ENCODE data around the gene FSTL4. TPM values are rescaled to one million over a fixed set of nuclear protein-coding genes. Genes with fewer than 3 reads are reported as not detected.

Gene FSTL4
- polyA plus RNA-seq, 1 of the 3 experiments (the other 2 are of a cell fraction) = not detected

DNA sequence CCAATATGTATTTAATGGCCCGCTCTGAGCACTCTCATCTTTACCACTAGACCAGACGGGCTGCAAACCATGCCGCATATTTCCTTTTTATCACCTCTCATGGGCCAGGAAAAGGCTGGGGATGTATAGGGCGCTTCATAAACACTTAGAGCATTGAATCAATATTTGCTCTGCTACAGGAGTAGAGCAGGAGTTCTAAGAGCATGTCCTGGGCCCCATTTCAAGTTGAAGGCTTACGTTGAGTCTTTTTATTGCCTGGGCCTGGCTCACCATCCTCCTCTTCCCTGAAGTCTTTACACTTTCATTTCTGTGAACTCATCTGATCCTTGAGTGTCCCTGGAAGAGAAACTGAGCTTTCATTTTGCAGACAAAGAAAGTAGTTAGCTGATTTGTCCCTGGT is 112.4 kb downstream of the FSTL4 start:
- no peak overlapping the region for H3K9ac ChIP-seq
- H3K4me3 ChIP-seq (ENCODE audit: low read depth in 2 of 2, low read length in 1 of 2) = no peak overlapping the region
- H3K4me2 ChIP-seq = no peak overlapping the region
- no peaks in the 10 kb centered on the region for H3K79me2 ChIP-seq (ENCODE audit: insufficient read depth)
- H3K27me3 ChIP-seq (ENCODE audit: insufficient read depth) = no peaks in the 10 kb centered on the region; the same call in 1 of the 2 replicates
- POLR2A ChIA-PET = interaction anchor here (0.5 kb wide), 1 partner anchor 11 kb away, joined by 3 read pairs; no protein-coding TSS in a partner anchor
- H3K9me3 ChIP-seq = no peaks in the 10 kb centered on the region
- H3K36me3 ChIP-seq (replicated peaks in 1 of 2; ENCODE audit: control insufficient read depth in 1 of 2, insufficient read depth in 2 of 2, low read length in 1 of 2) = no peaks in the 10 kb centered on the region
- CTCF ChIA-PET = no interaction called here
- H3K9me2 ChIP-seq = no peaks in the 10 kb centered on the region
- TF ChIP-seq, protein P1, sequence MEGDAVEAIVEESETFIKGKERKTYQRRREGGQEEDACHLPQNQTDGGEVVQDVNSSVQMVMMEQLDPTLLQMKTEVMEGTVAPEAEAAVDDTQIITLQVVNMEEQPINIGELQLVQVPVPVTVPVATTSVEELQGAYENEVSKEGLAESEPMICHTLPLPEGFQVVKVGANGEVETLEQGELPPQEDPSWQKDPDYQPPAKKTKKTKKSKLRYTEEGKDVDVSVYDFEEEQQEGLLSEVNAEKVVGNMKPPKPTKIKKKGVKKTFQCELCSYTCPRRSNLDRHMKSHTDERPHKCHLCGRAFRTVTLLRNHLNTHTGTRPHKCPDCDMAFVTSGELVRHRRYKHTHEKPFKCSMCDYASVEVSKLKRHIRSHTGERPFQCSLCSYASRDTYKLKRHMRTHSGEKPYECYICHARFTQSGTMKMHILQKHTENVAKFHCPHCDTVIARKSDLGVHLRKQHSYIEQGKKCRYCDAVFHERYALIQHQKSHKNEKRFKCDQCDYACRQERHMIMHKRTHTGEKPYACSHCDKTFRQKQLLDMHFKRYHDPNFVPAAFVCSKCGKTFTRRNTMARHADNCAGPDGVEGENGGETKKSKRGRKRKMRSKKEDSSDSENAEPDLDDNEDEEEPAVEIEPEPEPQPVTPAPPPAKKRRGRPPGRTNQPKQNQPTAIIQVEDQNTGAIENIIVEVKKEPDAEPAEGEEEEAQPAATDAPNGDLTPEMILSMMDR (IDR thresholded peaks at IDR 0.05) = no peak
- TF ChIP-seq, protein P2, sequence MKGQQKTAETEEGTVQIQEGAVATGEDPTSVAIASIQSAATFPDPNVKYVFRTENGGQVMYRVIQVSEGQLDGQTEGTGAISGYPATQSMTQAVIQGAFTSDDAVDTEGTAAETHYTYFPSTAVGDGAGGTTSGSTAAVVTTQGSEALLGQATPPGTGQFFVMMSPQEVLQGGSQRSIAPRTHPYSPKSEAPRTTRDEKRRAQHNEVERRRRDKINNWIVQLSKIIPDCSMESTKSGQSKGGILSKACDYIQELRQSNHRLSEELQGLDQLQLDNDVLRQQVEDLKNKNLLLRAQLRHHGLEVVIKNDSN (IDR thresholded peaks at IDR 0.05; ENCODE audit: borderline replicate concordance, low read depth) = no peak
- TF ChIP-seq MXI1 (IDR thresholded peaks at IDR 0.05; ENCODE audit: low read depth, low read length) = no peak
- no peak for TF ChIP-seq POLR2AphosphoS5 (IDR thresholded peaks at IDR 0.05; ENCODE audit: low read depth, low read length)
- TF ChIP-seq SIN3A (IDR thresholded peaks at IDR 0.05; ENCODE audit: borderline replicate concordance, low read depth, low read length) = no peak
- TF ChIP-seq, protein P3, sequence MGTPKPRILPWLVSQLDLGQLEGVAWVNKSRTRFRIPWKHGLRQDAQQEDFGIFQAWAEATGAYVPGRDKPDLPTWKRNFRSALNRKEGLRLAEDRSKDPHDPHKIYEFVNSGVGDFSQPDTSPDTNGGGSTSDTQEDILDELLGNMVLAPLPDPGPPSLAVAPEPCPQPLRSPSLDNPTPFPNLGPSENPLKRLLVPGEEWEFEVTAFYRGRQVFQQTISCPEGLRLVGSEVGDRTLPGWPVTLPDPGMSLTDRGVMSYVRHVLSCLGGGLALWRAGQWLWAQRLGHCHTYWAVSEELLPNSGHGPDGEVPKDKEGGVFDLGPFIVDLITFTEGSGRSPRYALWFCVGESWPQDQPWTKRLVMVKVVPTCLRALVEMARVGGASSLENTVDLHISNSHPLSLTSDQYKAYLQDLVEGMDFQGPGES (IDR thresholded peaks at IDR 0.05; ENCODE audit: low read depth, low read length) = no peak
- TF ChIP-seq RFX5 (IDR thresholded peaks at IDR 0.05; ENCODE audit: low read length) = no peak
- no peak for TF ChIP-seq YY1 (IDR thresholded peaks at IDR 0.05; ENCODE audit: low read depth)
- no peak for TF ChIP-seq EZH2phosphoT487 (IDR thresholded peaks at IDR 0.05; ENCODE audit: borderline replicate concordance, low read depth)
- TF ChIP-seq GATA2 (CRISPR knock-in tag; IDR thresholded peaks at IDR 0.05) = no peak
- no peak for TF ChIP-seq NRF1 (IDR thresholded peaks at IDR 0.05; ENCODE audit: low read depth, low read length)
- TF ChIP-seq TCF12 (IDR thresholded peaks at IDR 0.05) = no peak
- no peak for TF ChIP-seq TAF1 (IDR thresholded peaks at IDR 0.05; ENCODE audit: borderline replicate concordance, low read depth, low read length)
- TF ChIP-seq ELF1 (IDR thresholded peaks at IDR 0.05) = no peak
- no peak for TF ChIP-seq FOXM1 (IDR thresholded peaks at IDR 0.05; ENCODE audit: low read depth)
- TF ChIP-seq RAD21 (IDR thresholded peaks at IDR 0.05; ENCODE audit: low read length) = no peak
- no peak for TF ChIP-seq SMC3 (IDR thresholded peaks at IDR 0.05; ENCODE audit: low read depth, low read length)
- no peak for TF ChIP-seq FOSL2 (IDR thresholded peaks at IDR 0.05; ENCODE audit: borderline replicate concordance, low read depth)
- TF ChIP-seq EP300 (IDR thresholded peaks at IDR 0.05; ENCODE audit: borderline replicate concordance in 1 of 2, low read depth in 1 of 2, low read length in 1 of 2) = no peak
- no peak for TF ChIP-seq RXRA (IDR thresholded peaks at IDR 0.05; ENCODE audit: borderline replicate concordance, low read depth)
- peaks cover 0 to 5% of the 10 kb centered on the region in 2 experiments; a peak in 1 of 4 replicates for H3K4me1 ChIP-seq (ENCODE audit: control insufficient read depth in 1 of 2, insufficient read depth in 2 of 2, low read depth in 1 of 2, low read length in 1 of 2)
- no peak overlapping the region for H2AFZ ChIP-seq (ENCODE audit: low read depth)
- no peak overlapping the region for H3K27ac ChIP-seq (ENCODE audit: low read depth in 2 of 2, low read length in 1 of 2)
- no peaks in the 10 kb centered on the region for H4K20me1 ChIP-seq (ENCODE audit: insufficient read depth)
- 58% methylated on average over 5 of the region's 5 CpGs for WGBS (ENCODE audit: low lambda C conversion rate)
- no peaks in the 10 kb centered on the region for H3F3A ChIP-seq (replicated peaks; ENCODE audit: insufficient read depth)
- DNase-seq = no peak

Data from SK-N-SH (cell line).